ENCODE measurements around the gene SLCO6A1.

SLCO6A1 gene

DNA sequence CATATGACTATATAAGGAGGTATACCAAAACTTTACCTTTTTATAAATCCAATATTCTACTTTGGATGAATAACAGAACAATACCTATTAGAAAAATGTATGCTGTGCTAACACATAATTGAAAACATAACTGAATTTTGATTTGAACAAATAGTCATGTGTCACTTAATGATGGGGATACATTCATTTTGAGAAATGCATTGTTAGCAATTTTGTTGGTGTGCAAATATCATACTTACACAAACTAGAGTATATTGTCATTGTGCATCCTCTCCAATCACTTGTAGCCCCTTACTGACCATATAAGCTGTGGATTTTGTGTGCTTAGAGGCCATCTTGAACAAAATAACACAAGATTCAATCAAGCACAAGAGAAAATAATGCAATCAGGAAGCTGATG is 130.4 kb downstream of the SLCO6A1 start:
- TF ChIP-seq EP300 (IDR thresholded peaks at IDR 0.05; ENCODE audit: borderline replicate concordance) (no peak), TAF1 (IDR thresholded peaks at IDR 0.05; ENCODE audit: low read depth) (no peak), NFIC (IDR thresholded peaks at IDR 0.05) (no peak), TEAD4 (IDR thresholded peaks at IDR 0.05) (no peak)

- TF ChIP-seq CREB1 (IDR thresholded peaks at IDR 0.05; ENCODE audit: low read depth) (no peak), FOXM1 (IDR thresholded peaks at IDR 0.05; ENCODE audit: borderline replicate concordance, low read depth) (no peak), EP300 (IDR thresholded peaks at IDR 0.05; ENCODE audit: borderline replicate concordance) (no peak), NFIC (IDR thresholded peaks at IDR 0.05) (no peak), TCF12 (IDR thresholded peaks at IDR 0.05; ENCODE audit: low read depth) (no peak), YY1 (IDR thresholded peaks at IDR 0.05; ENCODE audit: low read depth) (no peak), RAD21 (IDR thresholded peaks at IDR 0.05; ENCODE audit: low read depth) (no peak), TEAD4 (IDR thresholded peaks at IDR 0.05) (no peak), ZBTB7A (IDR thresholded peaks at IDR 0.05; ENCODE audit: low read depth) (no peak), TAF1 (IDR thresholded peaks at IDR 0.05; ENCODE audit: low read depth) (no peak)
- TF ChIP-seq, protein P1, sequence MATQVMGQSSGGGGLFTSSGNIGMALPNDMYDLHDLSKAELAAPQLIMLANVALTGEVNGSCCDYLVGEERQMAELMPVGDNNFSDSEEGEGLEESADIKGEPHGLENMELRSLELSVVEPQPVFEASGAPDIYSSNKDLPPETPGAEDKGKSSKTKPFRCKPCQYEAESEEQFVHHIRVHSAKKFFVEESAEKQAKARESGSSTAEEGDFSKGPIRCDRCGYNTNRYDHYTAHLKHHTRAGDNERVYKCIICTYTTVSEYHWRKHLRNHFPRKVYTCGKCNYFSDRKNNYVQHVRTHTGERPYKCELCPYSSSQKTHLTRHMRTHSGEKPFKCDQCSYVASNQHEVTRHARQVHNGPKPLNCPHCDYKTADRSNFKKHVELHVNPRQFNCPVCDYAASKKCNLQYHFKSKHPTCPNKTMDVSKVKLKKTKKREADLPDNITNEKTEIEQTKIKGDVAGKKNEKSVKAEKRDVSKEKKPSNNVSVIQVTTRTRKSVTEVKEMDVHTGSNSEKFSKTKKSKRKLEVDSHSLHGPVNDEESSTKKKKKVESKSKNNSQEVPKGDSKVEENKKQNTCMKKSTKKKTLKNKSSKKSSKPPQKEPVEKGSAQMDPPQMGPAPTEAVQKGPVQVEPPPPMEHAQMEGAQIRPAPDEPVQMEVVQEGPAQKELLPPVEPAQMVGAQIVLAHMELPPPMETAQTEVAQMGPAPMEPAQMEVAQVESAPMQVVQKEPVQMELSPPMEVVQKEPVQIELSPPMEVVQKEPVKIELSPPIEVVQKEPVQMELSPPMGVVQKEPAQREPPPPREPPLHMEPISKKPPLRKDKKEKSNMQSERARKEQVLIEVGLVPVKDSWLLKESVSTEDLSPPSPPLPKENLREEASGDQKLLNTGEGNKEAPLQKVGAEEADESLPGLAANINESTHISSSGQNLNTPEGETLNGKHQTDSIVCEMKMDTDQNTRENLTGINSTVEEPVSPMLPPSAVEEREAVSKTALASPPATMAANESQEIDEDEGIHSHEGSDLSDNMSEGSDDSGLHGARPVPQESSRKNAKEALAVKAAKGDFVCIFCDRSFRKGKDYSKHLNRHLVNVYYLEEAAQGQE (IDR thresholded peaks at IDR 0.05; ENCODE audit: low read depth), result no peak
Measured at GRCh38 chr5:102341681-102342288, 157.0 kb downstream of the SLCO6A1 start.

- no peak for TF ChIP-seq RAD21 (IDR thresholded peaks at IDR 0.05; ENCODE audit: low read depth)
- no peak for TF ChIP-seq TCF12 (IDR thresholded peaks at IDR 0.05; ENCODE audit: low read depth)
- TF ChIP-seq, protein P2, sequence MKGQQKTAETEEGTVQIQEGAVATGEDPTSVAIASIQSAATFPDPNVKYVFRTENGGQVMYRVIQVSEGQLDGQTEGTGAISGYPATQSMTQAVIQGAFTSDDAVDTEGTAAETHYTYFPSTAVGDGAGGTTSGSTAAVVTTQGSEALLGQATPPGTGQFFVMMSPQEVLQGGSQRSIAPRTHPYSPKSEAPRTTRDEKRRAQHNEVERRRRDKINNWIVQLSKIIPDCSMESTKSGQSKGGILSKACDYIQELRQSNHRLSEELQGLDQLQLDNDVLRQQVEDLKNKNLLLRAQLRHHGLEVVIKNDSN (IDR thresholded peaks at IDR 0.05), result no peak
- no peak for TF ChIP-seq YY1 (IDR thresholded peaks at IDR 0.05; ENCODE audit: low read depth)
- no peak for TF ChIP-seq EP300 (IDR thresholded peaks at IDR 0.05; ENCODE audit: borderline replicate concordance)
Measured at GRCh38 chr5:102324714-102325113, 174.1 kb downstream of the SLCO6A1 start.
